Panc1 (cell line): ENCODE results near the gene SBF1. TPM values are rescaled to one million over a fixed set of nuclear protein-coding genes. Genes with fewer than 3 reads are reported as not detected.

Experiments used
- ATAC-seq: fragments of 200-7000 bp; cut with Tn5 transposase; 2 replicates; pipeline ENCODE4 v1.9.1; 2020; ENCODE audit warnings: mild to moderate bottlenecking, moderate library complexity
- BruUV-seq: library from RNA; stranded (reverse); fragments of 400-500 nt; replicated peaks from 2 replicates; lab custom pipeline; 2021; lab: Mats Ljungman, UMichigan
- CTCF ChIA-PET: fragments of 300-600 bp; sonication (Branson Sonifier 250); formaldehyde crosslinking; loops from one replicate; lab custom pipeline; 2022; ENCODE audit warnings: antibody characterized with exemption; lab: Charles Lee
- POLR2A ChIA-PET: fragments of 300-600 bp; sonication (Branson Sonifier 250); formaldehyde crosslinking; loops from one replicate; lab custom pipeline; 2022; ENCODE audit warnings: antibody characterized with exemption; lab: Charles Lee
- DNase-seq: peaks from one replicate; pipeline ENCODE4 v3.0.0-alpha.2; 2010; ENCODE audit warnings: low read depth, low spot score
- H3K27ac ChIP-seq: 2 replicates; pipeline ENCODE4 v1.5.1; 2011; ENCODE audit warnings: mild to moderate bottlenecking, low read length, inconsistent platforms
- H3K27me3 ChIP-seq: fragments of 200-500 bp; sonication (Bioruptor generic); 2 replicates; pipeline ENCODE4 v1.6.0; 2014; ENCODE audit warnings: low read length, inconsistent platforms; ENCODE audit not compliant: control insufficient read depth, insufficient read depth
- H3K36me3 ChIP-seq: fragments of 200-500 bp; sonication (Bioruptor generic); 2 replicates; pipeline ENCODE4 v1.5.1; 2014; ENCODE audit warnings: inconsistent platforms, mild to moderate bottlenecking, low read length, moderate library complexity; ENCODE audit not compliant: control insufficient read depth, insufficient read depth
- H3K4me1 ChIP-seq: 2 replicates; pipeline ENCODE4 v1.5.1; 2011; ENCODE audit warnings: inconsistent platforms, mild to moderate bottlenecking, low read length, moderate library complexity; ENCODE audit not compliant: control insufficient read depth, insufficient read depth
- H3K4me3 ChIP-seq, 2 experiments: 2 replicates each; pipeline ENCODE4 v1.5.1; 2011 to 2012; ENCODE audit warnings: low read depth in 2 of 2, low read length in 2 of 2, mild to moderate bottlenecking in 2 of 2, inconsistent platforms in 1 of 2, moderate library complexity in 1 of 2
- H3K9me3 ChIP-seq: fragments of 200-500 bp; sonication (Bioruptor generic); 2 replicates; pipeline ENCODE4 v1.5.1; 2014; ENCODE audit warnings: low read depth, mild to moderate bottlenecking, inconsistent platforms, low read length, moderate library complexity; ENCODE audit not compliant: control insufficient read depth, insufficient read depth
- POLR2AphosphoS5 ChIP-seq: IDR thresholded peaks from 2 replicates; pipeline ENCODE4 v1.6.1; 2012; ENCODE audit warnings: mild to moderate bottlenecking, low read depth, low read length, moderate library complexity
- SIN3A ChIP-seq: IDR thresholded peaks from 2 replicates; pipeline ENCODE4 v1.6.1; 2012; ENCODE audit warnings: low read depth, mild to moderate bottlenecking, low read length, moderate library complexity, borderline replicate concordance; ENCODE audit not compliant: insufficient read depth
- TCF7L2 ChIP-seq: IDR thresholded peaks from 2 replicates; pipeline ENCODE4 v1.6.1; 2011; ENCODE audit warnings: mild to moderate bottlenecking, low read depth, low read length, inconsistent platforms
- in situ Hi-C: cut with HindIII; loops from 2 replicates; pipeline ENCODE4 v1.10.0; 2016; ENCODE audit warnings: low sequenced_read_pairs, low pct_unique_long_range_greater_than_20kb
- intact Hi-C: fragments of 100-400 bp; cut with micrococcal nuclease; formaldehyde crosslinking; loops from one replicate; pipeline ENCODE4 v1.10.0; 2022; ENCODE audit not compliant: unreplicated experiment
- total RNA-seq: library from RNA; stranded (reverse); gene quantifications from one replicate; pipeline ENCODE4 v1.2.1, GENCODE V29; 2021; ENCODE audit not compliant: unreplicated experiment
- TF ChIP-seq, protein P1 (sequence below): fragments of 450-650 bp; IDR thresholded peaks from 2 replicates; pipeline ENCODE4 v1.5.1; 2017; ENCODE audit warnings: mild to moderate bottlenecking
- TF ChIP-seq, protein P2 (sequence below), 2 experiments: IDR thresholded peaks; 2 replicates each; pipeline ENCODE4 v1.6.1; 2011 to 2012; ENCODE audit warnings: low read depth in 2 of 2, control low read depth in 1 of 2, low read length in 1 of 2, mild to moderate bottlenecking in 1 of 2, moderate library complexity in 1 of 2; ENCODE audit not compliant: insufficient read depth in 1 of 2

The SBF1 gene
- total RNA-seq, 1 experiment from 2014 or later, result 59.2 TPM

DNA sequence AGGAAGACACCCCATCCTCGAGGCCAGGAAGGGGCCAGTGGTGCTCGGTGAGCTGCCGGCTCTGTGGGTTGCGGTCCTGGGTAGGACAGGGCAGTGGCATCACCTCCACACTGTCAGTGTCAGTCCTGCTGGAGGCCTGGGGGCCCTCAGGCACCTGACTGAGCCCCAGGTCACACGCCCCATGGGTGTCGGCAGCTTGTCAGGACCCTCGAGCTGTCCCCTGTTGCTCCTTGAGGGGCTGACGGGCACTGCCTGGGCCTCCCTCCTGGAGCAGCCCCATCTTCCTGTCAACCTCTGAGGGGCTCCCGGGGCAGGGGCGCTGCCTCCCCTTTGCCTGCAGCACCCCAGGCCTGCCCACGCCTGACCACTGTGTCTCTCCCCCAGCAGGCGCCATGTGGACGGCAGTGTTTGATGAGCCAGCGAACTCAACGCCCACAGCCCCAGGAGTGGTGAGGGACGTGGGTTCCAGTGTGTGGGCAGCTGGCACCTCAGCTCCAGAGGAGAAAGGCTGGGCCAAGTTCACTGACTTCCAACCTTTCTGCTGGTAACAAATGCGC, 35.4 kb downstream of the SBF1 start:
- intact Hi-C loops, result no loop called here
- no TSS peak for BruUV-seq
- POLR2A ChIA-PET, result no interaction called here

DNA sequence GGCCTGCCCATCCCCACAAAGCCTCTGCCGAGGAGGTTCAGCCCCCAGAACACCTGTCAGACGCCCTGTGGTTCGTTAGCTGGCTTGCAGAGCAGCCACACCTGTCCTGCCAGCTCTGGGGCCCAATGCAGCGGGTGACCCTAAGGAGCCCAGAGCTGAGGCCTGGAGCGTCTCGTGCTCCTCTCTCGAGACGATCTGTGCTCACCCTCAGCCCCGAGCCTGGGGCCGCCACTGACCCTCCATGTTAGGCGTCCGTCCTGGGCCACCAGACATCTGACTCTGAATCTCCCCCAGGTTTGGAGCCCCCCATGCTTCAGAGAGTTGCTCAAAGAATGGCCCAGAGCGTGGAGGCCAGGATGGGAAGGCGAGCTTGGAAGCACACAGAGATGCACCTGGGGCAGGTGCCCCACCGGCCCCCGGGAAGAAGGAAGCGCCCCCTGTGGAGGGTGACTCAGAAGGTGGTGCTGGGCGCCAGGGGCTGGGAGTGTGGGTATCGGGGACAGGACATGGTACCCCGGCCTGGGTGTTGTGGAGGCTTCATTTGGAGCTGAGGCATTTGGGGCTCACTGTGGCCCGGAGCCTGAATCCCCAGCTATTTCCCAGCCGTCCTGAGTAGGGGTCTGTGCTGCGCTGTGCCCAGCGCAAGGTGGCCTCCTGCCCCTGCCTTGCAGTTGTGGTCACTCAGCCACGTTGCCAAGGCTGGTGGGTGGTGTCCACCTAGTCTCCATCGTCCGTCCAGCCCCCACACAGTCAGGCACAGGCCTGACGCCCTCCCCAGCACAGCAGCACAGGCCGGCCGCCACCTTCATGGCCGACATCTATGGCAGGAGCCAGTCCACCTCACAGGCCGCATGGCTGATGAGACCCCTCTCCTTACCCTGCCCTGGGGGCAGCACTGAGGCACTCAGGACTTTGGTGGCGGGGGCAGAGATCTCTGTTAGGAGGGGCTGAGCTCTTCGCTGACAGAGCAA, 36.2 kb downstream of the SBF1 start:
- no peaks in the 10 kb centered on the region for H3K27me3 ChIP-seq
- no peaks in the 10 kb centered on the region for H3K9me3 ChIP-seq
- ChIA-PET CTCF (interaction anchor here (0.6 kb wide), 2 partner anchors 60 to 65 kb away, joined by 3 to 4 read pairs; no protein-coding TSS in a partner anchor), POLR2A (no interaction called here)
- intact Hi-C loops, result no loop called here
- no peak overlapping the region for H3K27ac ChIP-seq
- TF ChIP-seq, protein P1, sequence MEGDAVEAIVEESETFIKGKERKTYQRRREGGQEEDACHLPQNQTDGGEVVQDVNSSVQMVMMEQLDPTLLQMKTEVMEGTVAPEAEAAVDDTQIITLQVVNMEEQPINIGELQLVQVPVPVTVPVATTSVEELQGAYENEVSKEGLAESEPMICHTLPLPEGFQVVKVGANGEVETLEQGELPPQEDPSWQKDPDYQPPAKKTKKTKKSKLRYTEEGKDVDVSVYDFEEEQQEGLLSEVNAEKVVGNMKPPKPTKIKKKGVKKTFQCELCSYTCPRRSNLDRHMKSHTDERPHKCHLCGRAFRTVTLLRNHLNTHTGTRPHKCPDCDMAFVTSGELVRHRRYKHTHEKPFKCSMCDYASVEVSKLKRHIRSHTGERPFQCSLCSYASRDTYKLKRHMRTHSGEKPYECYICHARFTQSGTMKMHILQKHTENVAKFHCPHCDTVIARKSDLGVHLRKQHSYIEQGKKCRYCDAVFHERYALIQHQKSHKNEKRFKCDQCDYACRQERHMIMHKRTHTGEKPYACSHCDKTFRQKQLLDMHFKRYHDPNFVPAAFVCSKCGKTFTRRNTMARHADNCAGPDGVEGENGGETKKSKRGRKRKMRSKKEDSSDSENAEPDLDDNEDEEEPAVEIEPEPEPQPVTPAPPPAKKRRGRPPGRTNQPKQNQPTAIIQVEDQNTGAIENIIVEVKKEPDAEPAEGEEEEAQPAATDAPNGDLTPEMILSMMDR, result no peak
- TF ChIP-seq, protein P2, sequence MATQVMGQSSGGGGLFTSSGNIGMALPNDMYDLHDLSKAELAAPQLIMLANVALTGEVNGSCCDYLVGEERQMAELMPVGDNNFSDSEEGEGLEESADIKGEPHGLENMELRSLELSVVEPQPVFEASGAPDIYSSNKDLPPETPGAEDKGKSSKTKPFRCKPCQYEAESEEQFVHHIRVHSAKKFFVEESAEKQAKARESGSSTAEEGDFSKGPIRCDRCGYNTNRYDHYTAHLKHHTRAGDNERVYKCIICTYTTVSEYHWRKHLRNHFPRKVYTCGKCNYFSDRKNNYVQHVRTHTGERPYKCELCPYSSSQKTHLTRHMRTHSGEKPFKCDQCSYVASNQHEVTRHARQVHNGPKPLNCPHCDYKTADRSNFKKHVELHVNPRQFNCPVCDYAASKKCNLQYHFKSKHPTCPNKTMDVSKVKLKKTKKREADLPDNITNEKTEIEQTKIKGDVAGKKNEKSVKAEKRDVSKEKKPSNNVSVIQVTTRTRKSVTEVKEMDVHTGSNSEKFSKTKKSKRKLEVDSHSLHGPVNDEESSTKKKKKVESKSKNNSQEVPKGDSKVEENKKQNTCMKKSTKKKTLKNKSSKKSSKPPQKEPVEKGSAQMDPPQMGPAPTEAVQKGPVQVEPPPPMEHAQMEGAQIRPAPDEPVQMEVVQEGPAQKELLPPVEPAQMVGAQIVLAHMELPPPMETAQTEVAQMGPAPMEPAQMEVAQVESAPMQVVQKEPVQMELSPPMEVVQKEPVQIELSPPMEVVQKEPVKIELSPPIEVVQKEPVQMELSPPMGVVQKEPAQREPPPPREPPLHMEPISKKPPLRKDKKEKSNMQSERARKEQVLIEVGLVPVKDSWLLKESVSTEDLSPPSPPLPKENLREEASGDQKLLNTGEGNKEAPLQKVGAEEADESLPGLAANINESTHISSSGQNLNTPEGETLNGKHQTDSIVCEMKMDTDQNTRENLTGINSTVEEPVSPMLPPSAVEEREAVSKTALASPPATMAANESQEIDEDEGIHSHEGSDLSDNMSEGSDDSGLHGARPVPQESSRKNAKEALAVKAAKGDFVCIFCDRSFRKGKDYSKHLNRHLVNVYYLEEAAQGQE (IDR thresholded peaks at IDR 0.05; ENCODE audit: insufficient read depth in 1 of 2, low read depth in 2 of 2, low read length in 1 of 2), result no peak
- TF ChIP-seq TCF7L2, result no peak
- no peak for TF ChIP-seq SIN3A
- no peak for TF ChIP-seq POLR2AphosphoS5
- no peak overlapping the region for H3K4me3 ChIP-seq
- ATAC-seq (no peak), DNase-seq (no peak)
- no peaks in the 10 kb centered on the region for H3K36me3 ChIP-seq
- no peaks in the 10 kb centered on the region; the same call in 1 of the 2 replicates for H3K4me1 ChIP-seq
- in situ Hi-C loops, result no loop called here
- no TSS peak for BruUV-seq

More for the DNA sequence above, 35.4 kb downstream of the SBF1 start:
- ATAC-seq, result no peak
- H3K27ac ChIP-seq, result no peak overlapping the region
- no peaks in the 10 kb centered on the region for H3K9me3 ChIP-seq
- CTCF ChIA-PET, result interaction anchor here (0.6 kb wide), 1 partner anchor 59 kb away, joined by 3 read pairs; no protein-coding TSS in a partner anchor
- no peak for DNase-seq
- TF ChIP-seq, protein P2 (IDR thresholded peaks at IDR 0.05; ENCODE audit: insufficient read depth in 1 of 2, low read depth in 2 of 2, low read length in 1 of 2), result no peak
- TF ChIP-seq, protein P1, result no peak
- no peak for TF ChIP-seq POLR2AphosphoS5
- TF ChIP-seq TCF7L2, result no peak
- TF ChIP-seq SIN3A, result no peak
- no peaks in the 10 kb centered on the region for H3K36me3 ChIP-seq
- in situ Hi-C loops, result no loop called here
- H3K4me3 ChIP-seq, result no peak overlapping the region
- H3K27me3 ChIP-seq, result no peaks in the 10 kb centered on the region
- peaks cover 6% of the 10 kb centered on the region for H3K4me1 ChIP-seq
